ENCODE results near the gene CDK6. TPM values are rescaled to one million over a fixed set of nuclear protein-coding genes. Genes with fewer than 3 reads are reported as not detected.

Gene CDK6
- total and polyA plus RNA-seq, 2 experiments from 2014 or later: 17.8 to 61.5 TPM

GRCh38 chr7:92645114-92646061 lies 191.0 kb downstream of the CDK6 start:
- Histone ChIP-seq H3K4me2 (ENCODE audit: unreplicated experiment) (no peak overlapping the region), H3K36me3 (ENCODE audit: low read depth) (no peaks in the 10 kb centered on the region), H2AFZ (no peak overlapping the region), H3K79me2 (ENCODE audit: insufficient read depth) (peaks cover 74% of the 10 kb centered on the region), H3K9ac (no peak overlapping the region), H3K9me2 (ENCODE audit: insufficient read depth) (no peaks in the 10 kb centered on the region), H3K27ac (peak overlapping the region; percentile 38; the same call in 1 of the 2 replicates), H4K20me1 (ENCODE audit: insufficient read depth) (no peaks in the 10 kb centered on the region), H3F3A (ENCODE audit: insufficient read depth) (peaks cover 42% of the 10 kb centered on the region), H3K9me3 (ENCODE audit: low read depth) (no peaks in the 10 kb centered on the region), H3K4me3 (no peak overlapping the region), H3K27me3 (replicated peaks; ENCODE audit: insufficient read depth) (no peaks in the 10 kb centered on the region), H3K4me1 (ENCODE audit: insufficient read depth) (peaks cover 32% of the 10 kb centered on the region)
- in situ Hi-C loops (cut with MboI): no loop called here
- WGBS, 2 experiments (ENCODE audit: low coverage in 1 of 2, low lambda C conversion rate in 2 of 2, missing lambda C conversion rate in 2 of 2): 83 to 84% methylated on average over 11 of the region's 11 CpGs
- TF ChIP-seq EZH2phosphoT487 (IDR thresholded peaks at IDR 0.05; ENCODE audit: insufficient read depth, low read depth) (no peak), EZH2 (IDR thresholded peaks at IDR 0.05; ENCODE audit: insufficient read depth, poor library complexity, severe bottlenecking) (no peak)
- DNase-seq: no peak

- Histone ChIP-seq H4K20me1 (ENCODE audit: insufficient read depth) (no peaks in the 10 kb centered on the region), H3K9ac (no peak overlapping the region), H3K79me2 (ENCODE audit: insufficient read depth) (peaks cover 76% of the 10 kb centered on the region), H3K4me1 (ENCODE audit: insufficient read depth) (peaks cover 35% of the 10 kb centered on the region), H3K9me3 (ENCODE audit: low read depth) (no peaks in the 10 kb centered on the region), H3K27me3 (replicated peaks; ENCODE audit: insufficient read depth) (no peaks in the 10 kb centered on the region), H3K4me2 (ENCODE audit: unreplicated experiment) (no peak overlapping the region), H3F3A (ENCODE audit: insufficient read depth) (peaks cover 42% of the 10 kb centered on the region), H3K9me2 (ENCODE audit: insufficient read depth) (no peaks in the 10 kb centered on the region), H3K27ac (peak overlapping the region; percentile 38), H2AFZ (no peak overlapping the region), H3K4me3 (no peak overlapping the region), H3K36me3 (ENCODE audit: low read depth) (no peaks in the 10 kb centered on the region)
- in situ Hi-C loops (cut with MboI): no loop called here
- WGBS, 2 experiments (ENCODE audit: low coverage in 1 of 2, low lambda C conversion rate in 2 of 2, missing lambda C conversion rate in 2 of 2): 97 to 98% methylated on average over 6 of the region's 6 CpGs
- TF ChIP-seq EZH2phosphoT487 (IDR thresholded peaks at IDR 0.05; ENCODE audit: insufficient read depth, low read depth) (no peak), EZH2 (IDR thresholded peaks at IDR 0.05; ENCODE audit: insufficient read depth, poor library complexity, severe bottlenecking) (no peak)
- peak; percentile 72 for DNase-seq
Observed at GRCh38 chr7:92644406-92645113, 191.8 kb downstream of the CDK6 start.

- 98% methylated on average over 2 of the region's 2 CpGs for WGBS, 2 experiments (ENCODE audit: low coverage in 1 of 2, low lambda C conversion rate in 2 of 2, missing lambda C conversion rate in 2 of 2)
- TF ChIP-seq EZH2phosphoT487 (IDR thresholded peaks at IDR 0.05; ENCODE audit: insufficient read depth, low read depth): no peak
- no peak for TF ChIP-seq EZH2 (IDR thresholded peaks at IDR 0.05; ENCODE audit: insufficient read depth, poor library complexity, severe bottlenecking)
Observed at GRCh38 chr7:92643821-92644220, 192.6 kb downstream of the CDK6 start.

GRCh38 chr7:92641921-92642511 lies 194.4 kb downstream of the CDK6 start:
- in situ Hi-C loops (cut with MboI): no loop called here
- 21% methylated on average over 4 of the region's 4 CpGs for WGBS, 2 experiments (ENCODE audit: low coverage in 1 of 2, low lambda C conversion rate in 2 of 2, missing lambda C conversion rate in 2 of 2)
- Histone ChIP-seq H3K9me3 (ENCODE audit: low read depth) (no peaks in the 10 kb centered on the region), H3K9me2 (ENCODE audit: insufficient read depth) (no peaks in the 10 kb centered on the region), H3K4me3 (no peak overlapping the region), H2AFZ (no peak overlapping the region), H3K27ac (peak overlapping the region; percentile 75), H3K4me1 (ENCODE audit: insufficient read depth) (peaks cover 41% of the 10 kb centered on the region), H3K79me2 (ENCODE audit: insufficient read depth) (peaks cover 74% of the 10 kb centered on the region), H3F3A (ENCODE audit: insufficient read depth) (peaks cover 42% of the 10 kb centered on the region), H3K9ac (peak overlapping the region; percentile 16; the same call in 1 of the 2 replicates), H3K4me2 (ENCODE audit: unreplicated experiment) (peak overlapping the region; percentile 38), H3K36me3 (ENCODE audit: low read depth) (no peaks in the 10 kb centered on the region), H4K20me1 (ENCODE audit: insufficient read depth) (no peaks in the 10 kb centered on the region), H3K27me3 (replicated peaks; ENCODE audit: insufficient read depth) (no peaks in the 10 kb centered on the region)
- no peak for TF ChIP-seq EZH2phosphoT487 (IDR thresholded peaks at IDR 0.05; ENCODE audit: insufficient read depth, low read depth)
- no peak for TF ChIP-seq EZH2 (IDR thresholded peaks at IDR 0.05; ENCODE audit: insufficient read depth, poor library complexity, severe bottlenecking)
- DNase-seq: peak; percentile 72

More at GRCh38 chr7:92643821-92644220, 192.6 kb downstream of the CDK6 start:
- DNase-seq: no peak
- Histone ChIP-seq H4K20me1 (ENCODE audit: insufficient read depth) (no peaks in the 10 kb centered on the region), H2AFZ (no peak overlapping the region), H3K9ac (no peak overlapping the region), H3K27ac (peak overlapping the region; percentile 38; the same call in 1 of the 2 replicates), H3K9me2 (ENCODE audit: insufficient read depth) (no peaks in the 10 kb centered on the region), H3K4me1 (ENCODE audit: insufficient read depth) (peaks cover 41% of the 10 kb centered on the region), H3K27me3 (replicated peaks; ENCODE audit: insufficient read depth) (no peaks in the 10 kb centered on the region), H3K79me2 (ENCODE audit: insufficient read depth) (peaks cover 76% of the 10 kb centered on the region), H3K9me3 (ENCODE audit: low read depth) (no peaks in the 10 kb centered on the region), H3K36me3 (ENCODE audit: low read depth) (no peaks in the 10 kb centered on the region), H3K4me3 (no peak overlapping the region), H3K4me2 (ENCODE audit: unreplicated experiment) (no peak overlapping the region), H3F3A (ENCODE audit: insufficient read depth) (peaks cover 42% of the 10 kb centered on the region)
- in situ Hi-C loops (cut with MboI): no loop called here

All from GM23248 (cell line).